HEK293T (cell line): ENCODE data around the gene ING4.

Experiments
- ARNT ChIP-seq: fragments of 450-650 bp; IDR thresholded peaks from 2 replicates; pipeline ENCODE4 v1.6.1; 2017; ENCODE audit warnings: mild to moderate bottlenecking
- FOXA1 ChIP-seq: fragments of 450-650 bp; IDR thresholded peaks from 2 replicates; pipeline ENCODE4 v1.6.1; 2016; ENCODE audit warnings: mild to moderate bottlenecking
- FOXM1 ChIP-seq: fragments of 450-650 bp; IDR thresholded peaks from 2 replicates; pipeline ENCODE4 v1.6.1; 2017; ENCODE audit warnings: mild to moderate bottlenecking, borderline replicate concordance
- L3MBTL2 ChIP-seq: fragments of 450-650 bp; conservative IDR thresholded peaks from 2 replicates; pipeline ENCODE4 v1.6.1; 2016; ENCODE audit warnings: mild to moderate bottlenecking
- LEF1 ChIP-seq: fragments of 450-650 bp; IDR thresholded peaks from 2 replicates; pipeline ENCODE4 v1.6.1; 2017; ENCODE audit warnings: mild to moderate bottlenecking, borderline replicate concordance
- PKNOX1 ChIP-seq: fragments of 450-650 bp; IDR thresholded peaks from 2 replicates; pipeline ENCODE4 v1.6.1; 2016
- SUZ12 ChIP-seq: fragments of 450-650 bp; IDR thresholded peaks from 2 replicates; pipeline ENCODE4 v1.6.1; 2016; ENCODE audit warnings: mild to moderate bottlenecking
- TARDBP ChIP-seq: fragments of 450-650 bp; IDR thresholded peaks from 2 replicates; pipeline ENCODE4 v1.6.1; 2016
- ZNF384 ChIP-seq: fragments of 450-650 bp; IDR thresholded peaks from 2 replicates; pipeline ENCODE4 v1.6.1; 2016

DNA sequence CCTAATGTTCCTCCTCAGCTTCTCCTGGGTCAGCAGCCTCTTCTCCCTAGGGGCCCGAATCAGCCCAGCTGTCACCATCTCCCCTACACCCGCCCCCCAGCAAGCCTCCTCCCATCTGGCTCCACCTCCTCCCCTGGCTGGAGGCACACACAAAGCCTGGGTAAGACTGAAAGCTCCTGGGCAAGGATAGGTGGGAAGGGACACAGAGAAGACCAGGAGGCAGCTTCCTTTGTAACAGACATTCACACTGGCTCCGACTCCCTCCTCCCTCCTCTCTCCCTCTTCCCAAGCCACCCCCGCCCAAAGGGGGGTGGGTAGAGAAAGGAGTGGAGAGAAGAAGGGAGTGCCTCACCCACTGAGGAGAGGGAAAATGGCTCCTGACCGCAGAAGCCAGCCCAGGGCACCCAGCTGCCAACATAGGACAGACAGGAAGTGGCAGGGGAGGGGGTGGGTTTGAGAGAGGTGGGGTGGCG, 59.8 kb downstream of the ING4 start:
- no peak for TF ChIP-seq ARNT
- TF ChIP-seq TARDBP = no peak
- no peak for TF ChIP-seq FOXA1
- TF ChIP-seq SUZ12 = no peak
- no peak for TF ChIP-seq LEF1
- TF ChIP-seq PKNOX1 = no peak
- TF ChIP-seq L3MBTL2 = no peak
- no peak for TF ChIP-seq ZNF384
- no peak for TF ChIP-seq FOXM1
